Transverse colon (tissue), 4 donors: ENCODE results near the gene MMP24OS. TPM values are rescaled to one million over a fixed set of nuclear protein-coding genes. Genes with fewer than 3 reads are reported as not detected.
A peak's percentile ranks its signal among the peaks of the same experiment; 100 is the strongest.

Experiments
- DNase-seq: peaks from one replicate; pipeline ENCODE4 v3.0.0-alpha.2; 2019
- H3K27ac ChIP-seq, 4 donors: fragments of 200-600 bp; sonication (generic); 2 replicates each; pipeline ENCODE4 v1.5.1; 2016 to 2018; ENCODE audit warnings: inconsistent platforms in 4 of 4
- H3K27me3 ChIP-seq: fragments of 200-600 bp; sonication (generic); 2 replicates; pipeline ENCODE4 v1.5.1; 2017; ENCODE audit warnings: inconsistent platforms
- H3K36me3 ChIP-seq, 4 donors: fragments of 200-600 bp; sonication (generic); 2 replicates each; pipeline ENCODE4 v1.5.1; 2017 to 2019; ENCODE audit warnings: inconsistent platforms in 4 of 4
- H3K4me1 ChIP-seq, 4 donors: fragments of 200-600 bp; sonication (generic); 2 replicates each; pipeline ENCODE4 v1.5.1; 2017 to 2020; ENCODE audit warnings: inconsistent platforms in 4 of 4
- H3K4me3 ChIP-seq, 4 donors: fragments of 200-600 bp; sonication (generic); 1 replicate in 1 of 4; 2 replicates in 3 of 4; pipeline versions ENCODE4 v1.5.1 to v1.6.1; 2017 to 2019; ENCODE audit warnings: inconsistent platforms in 4 of 4
- H3K9me3 ChIP-seq, 2 donors: fragments of 200-600 bp; sonication (generic); 2 replicates each; pipeline ENCODE4 v1.5.1; 2017 to 2019; ENCODE audit warnings: inconsistent platforms in 2 of 2
- CTCF ChIP-seq, 5 experiments: fragments of 200-600 bp in 3 of 5; fragments of 450-650 bp in 2 of 5; sonication (generic) in 3 of 5; IDR thresholded peaks; 1 replicate in 2 of 5; 2 replicates in 3 of 5; pipeline ENCODE4 v1.5.1; 2016 to 2017; ENCODE audit warnings: antibody characterized with exemption in 5 of 5, inconsistent platforms in 3 of 5, mild to moderate bottlenecking in 2 of 5, moderate library complexity in 1 of 5
- EP300 ChIP-seq: sonication (generic); formaldehyde crosslinking; IDR thresholded peaks from one replicate; pipeline ENCODE4 v1.6.1; 2017; ENCODE audit warnings: antibody characterized with exemption, low read depth
- POLR2A ChIP-seq: fragments of 450-650 bp; IDR thresholded peaks from one replicate; pipeline ENCODE4 v1.6.1; 2016; ENCODE audit warnings: antibody characterized with exemption, mild to moderate bottlenecking, moderate library complexity
- POLR2AphosphoS5 ChIP-seq, 3 donors: sonication (generic); formaldehyde crosslinking; IDR thresholded peaks; one replicate each; pipeline ENCODE4 v1.6.1; 2016; ENCODE audit warnings: antibody characterized with exemption in 3 of 3
- WGBS, 2 donors: methylation state at CpG; one replicate each; pipeline ENCODE4 v1.1.5; 2018; ENCODE audit warnings: low coverage in 1 of 2; 5-methylcytosine and 5-hydroxymethylcytosine counted together
- in situ Hi-C, 4 donors: fragments of 200-750 bp; cut with MboI; loops; one replicate each; pipeline versions ENCODE4 v1.15.0 to v1.15.1; 2017; ENCODE audit warnings: low sequenced_read_pairs in 3 of 4, low pct_ligation_motif_present in 1 of 4, low pct_unique_long_range_greater_than_20kb in 1 of 4
- intact Hi-C: fragments of 100-400 bp; cut with DNase I; formaldehyde crosslinking; loops from one replicate; pipeline ENCODE4 v1.15.1; 2023; ENCODE audit warnings: low total_unique reads
- total RNA-seq, 4 donors: library from RNA; depleted of rRNA; stranded (reverse); fragments of >200 nt; gene quantifications; one replicate each; pipeline ENCODE4 v1.1.0, GENCODE V29; 2016

Gene MMP24OS
- total RNA-seq, 4 donors from 2014 or later = 32.4 to 81.1 (median 47.9) TPM

- 86% methylated on average over 5 of the region's 5 CpGs; no CpG with 5 or more reads in 1 of the 2 donors for WGBS, 2 donors
- Histone ChIP-seq H3K27me3 (no peaks in the 10 kb centered on the region), H3K27ac (peak overlapping the region; percentile 97 to 100 (median 97)), H3K36me3 (peaks cover 0 to 21% (median 0%) of the 10 kb centered on the region in 4 donors), H3K4me3 (no peak overlapping the region), H3K4me1 (peaks cover 12 to 36% (median 32%) of the 10 kb centered on the region in 4 donors), H3K9me3 (no peaks in the 10 kb centered on the region)
- in situ Hi-C loops = no loop called here
- no peak for DNase-seq
- TF ChIP-seq POLR2A (no peak), POLR2AphosphoS5 (IDR thresholded peaks at IDR 0.05) (no peak), CTCF (IDR thresholded peaks at IDR 0.05) (no peak), EP300 (no peak)
- intact Hi-C loops = loop anchor here (10.0 kb wide), 1 partner anchor 134 kb away; the partner anchor contains the start of gene EDEM2
Observed at GRCh38 chr20:35279040-35279439, 1.1 kb upstream of the MMP24OS start.

- H3K9me3 ChIP-seq = no peaks in the 10 kb centered on the region
- H3K4me1 ChIP-seq = peaks cover 8 to 19% (median 18%) of the 10 kb centered on the region in 4 donors
- peak overlapping the region; percentile 53 to 90 (median 75) for H3K4me3 ChIP-seq
- in situ Hi-C loops = no loop called here
- no peak for TF ChIP-seq CTCF (IDR thresholded peaks at IDR 0.05)
- TF ChIP-seq EP300 = no peak
- TF ChIP-seq POLR2A = no peak
- TF ChIP-seq POLR2AphosphoS5 (IDR thresholded peaks at IDR 0.05) = no peak
- 4% methylated on average over 9 of the region's 10 CpGs; no CpG with 5 or more reads in 1 of the 2 donors for WGBS, 2 donors
- no peak for DNase-seq
- H3K27ac ChIP-seq = peak overlapping the region; percentile 97 to 100 (median 97)
- intact Hi-C loops = loop anchor here (10.0 kb wide), 1 partner anchor 132 kb away; the partner anchor contains the start of gene EDEM2
- H3K36me3 ChIP-seq = peaks cover 0 to 21% (median 0%) of the 10 kb centered on the region in 4 donors
- no peaks in the 10 kb centered on the region for H3K27me3 ChIP-seq
Observed at GRCh38 chr20:35277127-35277526, 795 bp downstream of the MMP24OS start.

GRCh38 chr20:35276408-35276807, 1.5 kb downstream of the MMP24OS start:
- TF ChIP-seq EP300 (no peak), POLR2AphosphoS5 (IDR thresholded peaks at IDR 0.05) (no peak), POLR2A (no peak), CTCF (IDR thresholded peaks at IDR 0.05) (no peak)
- intact Hi-C loops (loop anchor here (10.0 kb wide), 1 partner anchor 132 kb away; the partner anchor contains the start of gene EDEM2), in situ Hi-C loops (no loop called here)
- Histone ChIP-seq H3K36me3 (peaks cover 0 to 21% (median 0%) of the 10 kb centered on the region in 4 donors), H3K27ac (peak overlapping the region; percentile 97 to 100 (median 97)), H3K9me3 (no peaks in the 10 kb centered on the region), H3K4me1 (peaks cover 8 to 19% (median 18%) of the 10 kb centered on the region in 4 donors), H3K27me3 (no peaks in the 10 kb centered on the region), H3K4me3 (peak overlapping the region in 3 of 4 donors; percentile 69 to 90 (median 81))
- no peak for DNase-seq
- WGBS, 2 donors = 95% methylated on average over 6 of the region's 6 CpGs; no CpG with 5 or more reads in 1 of the 2 donors

GRCh38 chr20:35275741-35276251, 2.1 kb downstream of the MMP24OS start:
- peak overlapping the region in 1 of 4 donors; percentile 3 for H3K27ac ChIP-seq
- in situ Hi-C loops (no loop called here), intact Hi-C loops (loop anchor here (10.0 kb wide), 1 partner anchor 131 kb away; the partner anchor contains the start of gene EDEM2)
- DNase-seq = no peak
- H3K27me3 ChIP-seq = no peaks in the 10 kb centered on the region
- H3K9me3 ChIP-seq = no peaks in the 10 kb centered on the region
- H3K36me3 ChIP-seq = peaks cover 0 to 21% (median 0%) of the 10 kb centered on the region in 4 donors
- no peak for TF ChIP-seq POLR2AphosphoS5 (IDR thresholded peaks at IDR 0.05)
- no peak for TF ChIP-seq POLR2A
- no peak for TF ChIP-seq CTCF (IDR thresholded peaks at IDR 0.05)
- TF ChIP-seq EP300 = no peak
- WGBS, 2 donors = 94% methylated on average over 12 of the region's 12 CpGs; no CpG with 5 or more reads in 1 of the 2 donors
- H3K4me1 ChIP-seq = peaks cover 8 to 19% (median 18%) of the 10 kb centered on the region in 4 donors
- H3K4me3 ChIP-seq = no peak overlapping the region
